Thyroid gland (tissue), 4 donors: ENCODE data around the gene AARS2. TPM values are rescaled to one million over a fixed set of nuclear protein-coding genes. Genes with fewer than 3 reads are reported as not detected.

Experiments used
- DNase-seq, 2 donors: peaks; one replicate each; pipeline ENCODE4 v3.0.0-alpha.2; 2019
- H3K27ac ChIP-seq, 3 donors: fragments of 200-600 bp; sonication (generic); 1 replicate in 2 of 3; 2 replicates in 1 of 3; pipeline ENCODE4 v1.5.1; 2016 to 2019; ENCODE audit warnings: mild to moderate bottlenecking in 1 of 3, moderate library complexity in 1 of 3
- H3K27me3 ChIP-seq: fragments of 200-600 bp; sonication (generic); one replicate; pipeline ENCODE4 v1.5.1; 2019
- H3K36me3 ChIP-seq, 2 donors: fragments of 200-600 bp; sonication (generic); one replicate each; pipeline ENCODE4 v1.5.1; 2016 to 2019
- H3K4me1 ChIP-seq, 2 donors: fragments of 200-600 bp; sonication (generic); one replicate each; pipeline ENCODE4 v1.5.1; 2017 to 2019
- H3K4me3 ChIP-seq, 3 donors: fragments of 200-600 bp; sonication (generic); replicated peaks in 1 of 3; 1 replicate in 2 of 3; 2 replicates in 1 of 3; pipeline ENCODE4 v1.5.1; 2016; ENCODE audit warnings: mild to moderate bottlenecking in 1 of 3
- H3K9me3 ChIP-seq: fragments of 200-600 bp; sonication (generic); one replicate; pipeline ENCODE4 v1.5.1; 2017
- CTCF ChIP-seq, 6 experiments: fragments of 200-600 bp in 3 of 6; fragments of 450-650 bp in 3 of 6; sonication (generic) in 3 of 6; IDR thresholded peaks; one replicate each; pipeline ENCODE4 v1.5.1; 2016 to 2019; ENCODE audit warnings: antibody characterized with exemption in 6 of 6, mild to moderate bottlenecking in 2 of 6, inconsistent platforms in 1 of 6, moderate library complexity in 1 of 6
- POLR2A ChIP-seq, 2 donors: fragments of 450-650 bp; IDR thresholded peaks; one replicate each; pipeline ENCODE4 v1.6.1; 2017; ENCODE audit warnings: antibody characterized with exemption in 2 of 2, mild to moderate bottlenecking in 2 of 2, moderate library complexity in 1 of 2
- WGBS, 2 donors: methylation state at CpG; one replicate each; pipeline ENCODE4 v1.1.5; 2017; 5-methylcytosine and 5-hydroxymethylcytosine counted together
- intact Hi-C: fragments of 100-400 bp; cut with DNase I; formaldehyde crosslinking; loops from one replicate; pipeline ENCODE4 v1.15.1; 2023
- total RNA-seq, 4 donors: library from RNA; depleted of rRNA; stranded (reverse); fragments of >200 nt; gene quantifications; one replicate each; pipeline ENCODE4 v1.2.3, GENCODE V29; 2016

Gene AARS2
- total RNA-seq, 4 donors from 2014 or later = 9.7 to 18.0 (median 14.2) TPM

GRCh38 chr6:44310241-44310640, 2.9 kb downstream of the AARS2 start:
- intact Hi-C loops = no loop called here
- 98 to 100% methylated on average over 3 of the region's 3 CpGs for WGBS, 2 donors
- no peaks in the 10 kb centered on the region for H3K27me3 ChIP-seq
- no peak overlapping the region for H3K4me3 ChIP-seq
- DNase-seq = no peak
- peaks cover 7 to 35% of the 10 kb centered on the region in 2 donors for H3K36me3 ChIP-seq
- TF ChIP-seq CTCF (IDR thresholded peaks at IDR 0.05) (no peak), POLR2A (IDR thresholded peaks at IDR 0.05) (no peak)
- peaks cover 6 to 7% of the 10 kb centered on the region in 2 donors for H3K4me1 ChIP-seq
- no peaks in the 10 kb centered on the region for H3K9me3 ChIP-seq
- no peak overlapping the region for H3K27ac ChIP-seq

GRCh38 chr6:44309631-44310030, 3.5 kb downstream of the AARS2 start:
- H3K36me3 ChIP-seq = peaks cover 7 to 40% of the 10 kb centered on the region in 2 donors
- DNase-seq = no peak
- intact Hi-C loops = no loop called here

GRCh38 chr6:44309092-44309491, 4.1 kb downstream of the AARS2 start:
- no peaks in the 10 kb centered on the region for H3K9me3 ChIP-seq
- no peak overlapping the region for H3K4me3 ChIP-seq
- 90 to 96% methylated on average over 2 of the region's 2 CpGs for WGBS, 2 donors
- intact Hi-C loops = no loop called here
- no peaks in the 10 kb centered on the region for H3K27me3 ChIP-seq
- no peak overlapping the region for H3K27ac ChIP-seq
- no peak for DNase-seq
- H3K4me1 ChIP-seq = peaks cover 6 to 7% of the 10 kb centered on the region in 2 donors
- no peak for TF ChIP-seq CTCF (IDR thresholded peaks at IDR 0.05)
- TF ChIP-seq POLR2A (IDR thresholded peaks at IDR 0.05) = no peak
- peaks cover 11 to 45% of the 10 kb centered on the region in 2 donors for H3K36me3 ChIP-seq

More at GRCh38 chr6:44309631-44310030, 3.5 kb downstream of the AARS2 start:
- H3K4me3 ChIP-seq = no peak overlapping the region
- no peak overlapping the region for H3K27ac ChIP-seq
- TF ChIP-seq POLR2A (IDR thresholded peaks at IDR 0.05) (no peak), CTCF (IDR thresholded peaks at IDR 0.05) (no peak)
- H3K9me3 ChIP-seq = no peaks in the 10 kb centered on the region
- H3K4me1 ChIP-seq = peaks cover 6 to 7% of the 10 kb centered on the region in 2 donors
- H3K27me3 ChIP-seq = no peaks in the 10 kb centered on the region

- Histone ChIP-seq H3K36me3 (peaks cover 28 to 61% of the 10 kb centered on the region in 2 donors), H3K4me3 (no peak overlapping the region), H3K4me1 (peaks cover 2 to 4% of the 10 kb centered on the region in 2 donors), H3K27ac (no peak overlapping the region), H3K27me3 (no peaks in the 10 kb centered on the region), H3K9me3 (no peaks in the 10 kb centered on the region)
- 94 to 97% methylated on average over 10 of the region's 10 CpGs for WGBS, 2 donors
- DNase-seq = no peak
- TF ChIP-seq POLR2A (IDR thresholded peaks at IDR 0.05) = no peak
- no peak for TF ChIP-seq CTCF (IDR thresholded peaks at IDR 0.05)
- intact Hi-C loops = no loop called here
Observed at GRCh38 chr6:44307217-44307616, 5.9 kb downstream of the AARS2 start.

GRCh38 chr6:44306710-44307109, 6.4 kb downstream of the AARS2 start:
- DNase-seq = no peak
- Histone ChIP-seq H3K9me3 (no peaks in the 10 kb centered on the region), H3K4me1 (no peaks in the 10 kb centered on the region), H3K27ac (no peak overlapping the region), H3K36me3 (peaks cover 33 to 66% of the 10 kb centered on the region in 2 donors), H3K27me3 (no peaks in the 10 kb centered on the region), H3K4me3 (no peak overlapping the region)
- intact Hi-C loops = no loop called here
- 89 to 90% methylated on average over 8 of the region's 8 CpGs for WGBS, 2 donors
- TF ChIP-seq CTCF (IDR thresholded peaks at IDR 0.05) (no peak), POLR2A (IDR thresholded peaks at IDR 0.05) (no peak)
